HG03575 (cell line): ENCODE data around the gene RGS12.

Source experiments
- ATAC-seq: cut with Tn5 transposase; IDR thresholded peaks from one replicate; pipeline ENCODE4 v1.9.1; 2021; ENCODE audit not compliant: unreplicated experiment, insufficient number of reproducible peaks, low FRiP score; ENCODE audit errors: extremely low read depth

The RGS12 gene

DNA sequence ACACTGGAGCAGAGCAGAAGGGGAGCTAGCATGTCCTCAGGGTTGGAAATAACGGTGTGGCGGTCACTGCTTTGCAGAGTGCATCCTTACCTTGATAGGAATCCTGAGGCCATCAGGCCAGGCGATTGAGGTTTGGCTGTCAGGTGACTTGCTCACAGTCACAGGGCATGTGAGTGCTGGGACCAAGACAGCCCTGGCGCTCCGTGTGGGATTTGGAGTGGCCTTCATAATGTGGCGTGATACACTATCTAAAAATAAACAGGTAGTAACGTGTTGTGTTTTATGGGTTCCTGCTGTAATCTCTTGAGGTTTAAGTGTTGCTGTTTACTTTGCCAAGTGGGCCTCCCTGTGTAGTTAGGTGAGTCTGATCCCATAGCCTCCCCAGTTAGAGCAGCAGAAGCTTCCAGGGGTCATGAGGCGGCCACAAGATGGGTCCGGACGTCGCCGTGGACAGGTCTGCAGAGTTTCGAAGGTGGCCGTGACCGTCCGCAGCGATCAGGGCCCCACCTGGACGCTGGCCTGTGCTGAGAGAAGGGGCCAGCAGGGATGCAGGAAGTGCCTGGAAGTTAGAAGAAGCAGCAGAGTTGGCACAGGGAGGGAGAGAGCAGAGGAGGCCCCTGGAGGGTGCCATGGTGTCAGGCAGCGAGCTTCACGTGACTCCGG is 27.7 kb downstream of the RGS12 start:
- no peak for ATAC-seq

GRCh38 chr4:3321295-3321889 is 28.6 kb downstream of the RGS12 start:
- no peak for ATAC-seq

- no peak for ATAC-seq
These were observed 29.3 kb downstream of the RGS12 start for GRCh38 chr4:3322059-3322550.

DNA sequence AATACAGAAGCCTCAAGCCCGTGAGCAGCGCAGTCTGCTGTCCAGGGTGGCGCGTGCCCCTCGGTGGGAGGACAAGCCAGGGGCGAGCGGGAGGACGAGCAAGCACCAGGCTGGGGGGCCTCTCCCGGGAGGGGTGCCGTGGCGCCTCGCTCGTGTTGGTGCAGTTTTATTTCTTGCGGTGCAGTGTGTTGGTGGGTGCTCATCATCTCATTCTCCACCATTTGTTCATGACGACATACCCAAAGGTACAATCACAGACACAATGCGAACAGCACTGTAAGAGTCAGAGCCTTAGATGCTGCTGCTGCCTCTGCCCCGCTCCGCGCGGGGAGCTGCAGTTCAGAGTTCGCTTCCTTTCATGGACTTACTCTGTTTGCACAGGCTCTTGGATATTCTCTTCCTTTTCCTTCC is 30.3 kb downstream of the RGS12 start:
- no peak for ATAC-seq

- no peak for ATAC-seq
These were observed 31.4 kb downstream of the RGS12 start for GRCh38 chr4:3324093-3324815.

DNA sequence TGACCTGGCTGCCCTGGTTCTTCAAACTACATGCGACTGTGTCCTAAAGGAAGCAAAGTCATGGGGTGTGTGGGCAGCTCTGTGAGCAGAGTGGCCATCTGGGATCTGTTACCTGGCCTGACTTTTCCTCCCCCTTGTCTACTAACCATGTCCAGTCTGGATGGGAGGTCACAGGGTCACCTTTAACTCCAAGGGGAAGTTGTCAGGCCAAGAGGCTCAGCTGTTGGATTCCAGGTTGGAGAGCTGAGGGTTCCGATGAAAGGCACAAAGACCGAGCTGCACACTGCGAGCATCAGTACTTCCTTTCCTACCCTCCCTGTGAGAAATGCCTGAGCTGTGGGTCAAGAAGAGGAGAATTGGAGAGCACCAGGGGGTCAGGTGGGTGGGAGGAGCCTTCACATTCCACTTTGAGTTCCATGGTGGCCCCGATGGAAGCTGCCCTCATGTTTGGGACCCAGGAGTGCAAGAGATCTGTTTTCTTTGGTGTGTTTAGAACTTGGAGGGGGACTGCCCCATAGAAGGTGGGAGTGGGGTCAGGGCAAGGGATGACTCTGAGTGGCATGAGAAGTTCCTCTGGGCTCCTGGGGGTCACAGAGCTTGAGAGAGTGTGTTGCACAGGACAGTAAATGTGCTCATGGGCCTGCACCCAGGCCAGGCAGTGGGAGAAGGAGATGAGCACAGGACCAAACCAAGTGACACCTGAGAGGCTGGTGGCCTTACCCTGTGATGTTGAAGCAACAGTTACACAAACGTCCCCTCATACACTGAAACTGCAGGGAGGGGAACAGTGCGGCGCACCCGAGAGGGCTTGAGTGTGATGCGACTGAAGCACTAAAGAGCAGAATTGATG is 36.2 kb downstream of the RGS12 start:
- ATAC-seq, result no peak

DNA sequence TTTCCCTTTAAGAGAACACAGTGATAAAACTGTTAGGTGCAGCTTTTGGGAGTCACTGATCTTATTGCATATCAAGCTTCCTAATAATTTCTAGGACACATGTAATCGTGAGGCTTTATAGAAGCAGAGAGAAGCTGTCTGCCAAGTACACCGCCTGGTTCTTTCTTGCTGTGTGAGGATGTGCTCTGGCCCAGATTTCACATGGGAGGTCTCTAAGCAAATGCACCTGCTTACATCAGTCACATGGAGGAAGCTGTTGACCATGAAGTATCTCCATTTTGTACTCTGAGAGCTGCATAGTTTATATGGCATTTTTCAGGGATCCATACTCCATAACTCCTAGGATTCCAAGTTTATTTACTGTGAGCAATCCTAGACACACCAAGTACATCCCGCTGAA is 37.1 kb downstream of the RGS12 start:
- ATAC-seq, result no peak

GRCh38 chr4:3330707-3331106 is 37.9 kb downstream of the RGS12 start:
- ATAC-seq, result no peak

DNA sequence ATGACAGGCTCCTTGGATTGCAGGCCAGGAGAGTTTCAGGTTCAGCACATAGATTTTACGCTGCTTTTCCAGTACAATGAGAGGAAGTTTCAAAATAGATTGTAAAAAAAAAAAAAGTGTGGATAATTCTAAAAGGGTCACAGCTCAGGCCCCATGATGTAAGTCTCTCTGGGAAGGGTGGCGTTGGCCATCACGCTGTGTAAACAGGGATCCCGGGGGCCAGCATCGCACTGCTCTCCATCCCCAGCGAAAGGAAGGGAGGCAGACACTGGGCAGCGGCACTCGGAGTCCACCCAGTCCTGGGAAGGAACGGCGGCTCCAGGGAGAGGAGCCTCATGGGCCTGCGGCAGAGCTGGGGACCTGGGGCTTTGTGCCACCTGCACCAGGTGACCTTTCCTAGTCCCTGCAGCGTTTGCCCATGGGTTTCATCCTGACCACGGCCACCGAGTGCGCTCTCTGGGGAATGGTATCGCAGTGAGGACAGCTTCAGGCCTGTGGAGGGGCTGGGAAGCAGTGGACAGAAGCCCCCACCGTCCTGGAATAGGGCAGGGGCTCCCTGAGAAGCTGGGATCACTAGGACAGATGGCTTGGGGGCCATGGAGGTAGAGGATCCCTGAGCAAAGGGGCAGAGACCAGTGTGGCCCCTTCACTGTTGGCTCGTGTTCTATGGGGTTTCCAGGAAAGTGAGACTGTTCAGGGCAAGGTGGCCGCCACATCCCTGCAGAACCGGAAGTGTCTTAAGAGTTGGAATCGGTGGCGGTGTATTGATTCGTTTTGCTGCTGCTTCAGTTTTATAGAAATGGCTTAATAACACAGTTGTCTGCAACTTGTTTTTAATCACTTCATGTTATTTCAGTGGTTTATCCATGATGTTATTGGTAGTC is 38.9 kb downstream of the RGS12 start:
- no peak for ATAC-seq

GRCh38 chr4:3332498-3332897 is 39.7 kb downstream of the RGS12 start:
- ATAC-seq, result no peak

- no peak for ATAC-seq
These were observed 41.5 kb downstream of the RGS12 start for GRCh38 chr4:3334316-3334715.

- ATAC-seq, result no peak
These were observed 42.6 kb downstream of the RGS12 start for GRCh38 chr4:3335385-3335784.

- ATAC-seq, result no peak
These were observed 43.2 kb downstream of the RGS12 start for GRCh38 chr4:3335982-3336381.

DNA sequence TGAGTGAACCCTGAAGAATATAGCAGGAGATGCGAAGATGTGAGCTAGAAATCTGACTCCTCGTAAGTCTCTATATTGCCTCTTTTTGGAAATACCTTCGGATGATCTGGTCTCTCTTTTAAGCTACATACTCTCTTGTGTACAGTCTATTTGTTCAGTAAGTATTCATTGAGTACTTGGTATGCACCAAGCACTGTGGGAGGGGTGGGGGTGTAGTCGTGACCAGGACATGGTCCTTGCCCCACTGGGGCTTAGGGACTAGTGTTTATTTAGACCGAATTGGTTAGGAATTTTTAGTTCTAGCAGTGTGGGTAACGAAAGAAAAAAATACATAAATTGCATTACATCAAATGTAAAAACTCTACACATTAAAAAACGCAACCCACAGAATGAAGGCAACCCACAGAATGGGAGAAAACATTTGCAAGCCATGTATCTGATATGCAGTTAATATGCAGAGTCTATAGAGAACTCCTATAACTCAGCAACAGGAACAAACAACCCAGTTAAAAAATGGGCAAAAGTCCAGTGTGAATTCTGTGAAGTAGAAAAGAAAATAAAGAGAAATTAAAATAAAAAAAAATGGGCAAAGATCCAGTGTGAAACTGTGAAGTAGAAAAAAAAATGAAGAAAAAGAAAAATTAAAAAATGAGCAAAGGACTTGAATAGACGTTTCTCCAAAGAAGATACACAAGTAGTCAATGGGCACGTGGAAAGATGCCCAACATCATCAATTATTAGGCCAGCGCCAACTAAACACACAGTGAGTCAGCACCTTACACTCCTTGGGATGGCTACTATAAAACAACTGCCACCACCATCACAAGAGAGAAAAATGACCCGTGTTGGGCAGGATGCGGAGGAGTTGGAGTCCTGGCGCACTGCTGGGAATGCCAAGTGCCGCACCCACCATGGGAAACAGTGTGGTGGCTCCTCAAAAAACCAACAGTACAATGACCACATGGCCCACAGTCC is 43.8 kb downstream of the RGS12 start:
- ATAC-seq, result no peak

DNA sequence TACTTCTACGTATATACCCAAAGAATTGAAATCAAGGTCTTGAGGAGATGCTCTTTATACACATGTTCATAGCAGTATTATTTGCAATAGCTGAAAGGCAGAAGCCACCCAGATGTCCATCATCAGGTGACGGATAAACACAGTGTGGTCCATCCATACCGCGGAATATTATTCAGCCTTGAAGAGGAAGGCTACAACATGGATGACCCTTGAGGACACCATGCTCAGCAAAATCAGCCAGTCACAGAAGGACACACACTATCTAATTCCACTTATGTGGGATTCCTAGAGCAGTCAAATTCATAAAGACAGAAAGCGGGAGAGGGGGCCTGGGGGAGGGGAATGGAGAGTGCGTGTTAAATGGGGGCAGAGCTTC is 44.5 kb downstream of the RGS12 start:
- ATAC-seq, result no peak

GRCh38 chr4:3337811-3338210 is 45.0 kb downstream of the RGS12 start:
- ATAC-seq, result no peak

DNA sequence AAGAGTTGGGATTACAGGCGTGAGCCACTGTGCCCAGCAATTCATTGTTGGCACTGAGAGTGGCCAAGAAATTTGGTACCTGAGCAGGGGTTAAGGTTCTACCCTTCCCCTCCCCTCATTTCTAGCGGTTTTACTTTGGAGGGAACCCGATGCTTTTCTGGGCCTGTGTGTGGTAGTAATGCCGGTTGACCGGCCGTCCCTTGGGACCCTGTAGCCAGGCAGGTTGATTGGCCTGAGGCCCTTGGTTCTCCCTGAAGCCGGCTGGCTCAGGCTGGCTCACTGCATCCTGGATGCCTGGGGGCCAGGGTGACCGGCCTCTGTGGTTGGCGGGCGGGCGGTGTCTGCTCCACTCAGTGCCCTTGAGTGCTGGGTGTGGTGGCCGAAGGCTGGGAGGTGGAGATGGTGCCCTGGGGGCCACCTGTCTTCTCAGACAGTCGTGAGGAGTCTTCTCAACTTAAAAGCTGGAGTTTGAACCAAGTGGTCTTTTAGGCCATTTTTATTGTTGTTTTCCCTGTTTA is 45.6 kb downstream of the RGS12 start:
- no peak for ATAC-seq
